K562 (cell line): ENCODE results near the gene BPTF. TPM values are rescaled to one million over a fixed set of nuclear protein-coding genes. Genes with fewer than 3 reads are reported as not detected.

Experiments
- BCLAF1 ChIP-seq, 2 experiments: fragments of 450-650 bp in 1 of 2; IDR thresholded peaks; 2 replicates each; pipeline ENCODE4 v1.6.1; 2011 to 2017; ENCODE audit warnings: low read depth in 2 of 2, antibody characterized with exemption in 1 of 2, borderline replicate concordance in 1 of 2, low read length in 1 of 2, mild to moderate bottlenecking in 1 of 2, mixed read lengths in 1 of 2; ENCODE audit not compliant: control insufficient read depth in 1 of 2
- BHLHE40 ChIP-seq: IDR thresholded peaks from 2 replicates; pipeline ENCODE4 v1.6.1; 2011; ENCODE audit warnings: low read length, improper control_type of control experiment
- CBFB ChIP-seq: sonication (generic); formaldehyde crosslinking; IDR thresholded peaks from 2 replicates; pipeline ENCODE4 v1.4.0; 2020; ENCODE audit warnings: mild to moderate bottlenecking, missing genetic modification reagents
- E2F3 ChIP-seq: fragments of 250-450 bp; sonication (Bioruptor Pico); IDR thresholded peaks from 2 replicates; pipeline ENCODE4 v1.4.0; 2020; ENCODE audit warnings: mild to moderate bottlenecking
- ETV6 ChIP-seq, 3 experiments: fragments of 150-350 bp in 1 of 3; sonication (generic) in 1 of 3; formaldehyde crosslinking in 1 of 3; IDR thresholded peaks; 2 replicates each; pipeline versions ENCODE4 v1.6.1 to v1.8.0; 2014 to 2022; ENCODE audit warnings: borderline replicate concordance in 2 of 3, low read depth in 2 of 3, antibody characterized with exemption in 1 of 3, low read length in 1 of 3, mild to moderate bottlenecking in 1 of 3, missing genetic modification reagents in 1 of 3
- KDM4B ChIP-seq, 2 experiments: fragments of 450-650 bp in 1 of 2; sonication (generic) in 1 of 2; IDR thresholded peaks; 2 replicates each; pipeline ENCODE4 v1.6.1; 2016 to 2017; ENCODE audit warnings: borderline replicate concordance in 2 of 2, antibody characterized with exemption in 1 of 2, low read depth in 1 of 2, mild to moderate bottlenecking in 1 of 2
- MCM7 ChIP-seq, 2 experiments: fragments of 450-650 bp; IDR thresholded peaks; 2 replicates each; pipeline ENCODE4 v1.6.1; 2016 to 2018
- NFRKB ChIP-seq: fragments of 450-650 bp; IDR thresholded peaks from 2 replicates; pipeline ENCODE4 v1.6.1; 2016; ENCODE audit warnings: low read depth
- NR4A1 ChIP-seq, 2 experiments: fragments of 250-450 bp in 1 of 2; fragments of 450-650 bp in 1 of 2; sonication (Bioruptor Pico) in 1 of 2; IDR thresholded peaks; 2 replicates each; pipeline versions ENCODE4 v1.4.0 to v1.6.1; 2016 to 2020; ENCODE audit warnings: mild to moderate bottlenecking in 2 of 2, missing compliant biosample characterization in 1 of 2, missing genetic modification characterization in 1 of 2, moderate library complexity in 1 of 2
- PCBP1 ChIP-seq: fragments of 200-400 bp; formaldehyde crosslinking; IDR thresholded peaks from 2 replicates; pipeline ENCODE4 v1.6.1; 2018; ENCODE audit warnings: mild to moderate bottlenecking, low read depth, low read length; ENCODE audit not compliant: poor library complexity, severe bottlenecking
- POLR2AphosphoS2 ChIP-seq: IDR thresholded peaks from 2 replicates; pipeline ENCODE4 v1.6.1; 2012; ENCODE audit warnings: low read length, improper control_type of control experiment
- SREBF2 ChIP-seq: sonication (generic); formaldehyde crosslinking; IDR thresholded peaks from 2 replicates; pipeline ENCODE4 v1.4.0; 2020; ENCODE audit warnings: mild to moderate bottlenecking, missing genetic modification reagents
- ZNF12 ChIP-seq: sonication (generic); formaldehyde crosslinking; IDR thresholded peaks from 2 replicates; pipeline ENCODE4 v1.4.0; 2020; ENCODE audit warnings: mild to moderate bottlenecking, missing genetic modification reagents
- ZNF398 ChIP-seq: fragments of 250-450 bp; sonication (Bioruptor Pico); IDR thresholded peaks from 2 replicates; pipeline ENCODE4 v1.8.0; 2021; ENCODE audit warnings: moderate library complexity, mild to moderate bottlenecking, inconsistent platforms
- ZNF778 ChIP-seq: fragments of 450-650 bp; formaldehyde crosslinking; IDR thresholded peaks from 2 replicates; pipeline ENCODE4 v1.4.0; 2020; ENCODE audit warnings: mild to moderate bottlenecking, moderate library complexity
- polyA plus RNA-seq, 8 experiments: library from polyadenylated mRNA; depleted of rRNA in 4 of 8; stranded (reverse) in 5 of 8; unstranded in 3 of 8; fragments of >200 nt; fragmentation: Nextera tagmentation in 2 of 8; fragmentation: Illumina TruSeq in 1 of 8; extraction: Ambion mirVana in 2 of 8; extraction: Trizol in 1 of 8; gene quantifications; 2 replicates each; pipeline versions ENCODE4 v1.2.1 to v1.2.3, GENCODE V29; 2011 to 2014; ENCODE audit warnings: inconsistent platforms in 1 of 8, missing spikeins in 1 of 8
- total RNA-seq, 7 experiments: library from RNA; depleted of rRNA in 6 of 7; stranded (reverse); fragments of >200 nt in 6 of 7; fragmentation: Illumina TruSeq in 2 of 7; extraction: Trizol in 2 of 7; gene quantifications; 2 replicates each; pipeline versions ENCODE4 v1.2.1 to v1.2.3, GENCODE V29; 2011 to 2021; ENCODE audit warnings: low replicate concordance in 1 of 7
- TF ChIP-seq, protein P1 (sequence below): sonication (generic); formaldehyde crosslinking; IDR thresholded peaks from 2 replicates; pipeline ENCODE4 v1.8.0; 2022; ENCODE audit warnings: missing genetic modification reagents, mild to moderate bottlenecking, borderline replicate concordance

BPTF gene
- total and polyA plus RNA-seq, 9 of the 15 experiments (the other 6 are each of a cell fraction or from before 2014, with no cell fraction given): 12.5 to 52.1 (median 26.9) TPM

GRCh38 chr17:67824735-67825626, at the start of gene BPTF (continued):
- TF ChIP-seq BCLAF1 (IDR thresholded peaks at IDR 0.05; ENCODE audit: borderline replicate concordance in 1 of 2, control insufficient read depth in 1 of 2, low read depth in 2 of 2, low read length in 1 of 2): 0 out of 4 replicates have a peak, but pooled peaks of 1 of the 2 experiments have one; percentile 23
- TF ChIP-seq, protein P1, sequence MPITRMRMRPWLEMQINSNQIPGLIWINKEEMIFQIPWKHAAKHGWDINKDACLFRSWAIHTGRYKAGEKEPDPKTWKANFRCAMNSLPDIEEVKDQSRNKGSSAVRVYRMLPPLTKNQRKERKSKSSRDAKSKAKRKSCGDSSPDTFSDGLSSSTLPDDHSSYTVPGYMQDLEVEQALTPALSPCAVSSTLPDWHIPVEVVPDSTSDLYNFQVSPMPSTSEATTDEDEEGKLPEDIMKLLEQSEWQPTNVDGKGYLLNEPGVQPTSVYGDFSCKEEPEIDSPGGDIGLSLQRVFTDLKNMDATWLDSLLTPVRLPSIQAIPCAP (CRISPR knock-in tag): no peak
- peak; percentile 75; the same call in 1 of the 2 replicates for TF ChIP-seq E2F3
- no peak for TF ChIP-seq ZNF12 (CRISPR knock-in tag)
- TF ChIP-seq PCBP1: peak; percentile 79
- no peak for TF ChIP-seq MCM7 (IDR thresholded peaks at IDR 0.05)
- TF ChIP-seq ZNF398 (CRISPR knock-in tag): no peak
- no peak for TF ChIP-seq POLR2AphosphoS2
- no peak for TF ChIP-seq ZNF778 (CRISPR knock-in tag)
- no peak for TF ChIP-seq NR4A1 (CRISPR knock-in tag; IDR thresholded peaks at IDR 0.05)
- peak; percentile 28; the same call in 1 of the 2 replicates for TF ChIP-seq NR4A1 (tag; IDR thresholded peaks at IDR 0.05)
- no peak for TF ChIP-seq CBFB (CRISPR knock-in tag)
- TF ChIP-seq BHLHE40: peak; percentile 99
- 0 out of 4 replicates have a peak, but pooled peaks of 1 of the 2 experiments have one; percentile 53 for TF ChIP-seq KDM4B (IDR thresholded peaks at IDR 0.05; ENCODE audit: borderline replicate concordance in 2 of 2, low read depth in 1 of 2)
- no peak; a peak in 1 of 4 replicates for TF ChIP-seq ETV6 (IDR thresholded peaks at IDR 0.05; ENCODE audit: borderline replicate concordance in 1 of 2, low read depth in 2 of 2, low read length in 1 of 2)
- no peak for TF ChIP-seq ETV6 (CRISPR knock-in tag; IDR thresholded peaks at IDR 0.05; ENCODE audit: borderline replicate concordance)
- TF ChIP-seq NFRKB: 0 out of 2 replicates have a peak, but pooled peaks have one; percentile 43
- no peak for TF ChIP-seq SREBF2 (CRISPR knock-in tag)
